Body of pancreas (tissue), 4 donors: Measurements from ENCODE around the gene SYNRG. TPM values are rescaled to one million over a fixed set of nuclear protein-coding genes. Genes with fewer than 3 reads are reported as not detected.

ENCODE experiments used
- ATAC-seq: fragments of 150-250 bp; one replicate; pipeline ENCODE4 v1.9.1; 2016
- DNase-seq, 4 donors: peaks; one replicate each; pipeline ENCODE4 v3.0.0-alpha.2; 2019
- H3K27ac ChIP-seq, 4 donors: fragments of 200-600 bp; sonication (generic); 1 replicate in 3 of 4; 2 replicates in 1 of 4; pipeline versions ENCODE4 v1.5.1 to v1.6.1; 2016 to 2019; ENCODE audit warnings: mild to moderate bottlenecking in 1 of 4, mixed read lengths in 1 of 4, moderate library complexity in 1 of 4
- H3K27me3 ChIP-seq, 2 donors: fragments of 200-600 bp; sonication (generic); one replicate each; pipeline ENCODE4 v1.6.0; 2016; ENCODE audit warnings: mild to moderate bottlenecking in 1 of 2
- H3K36me3 ChIP-seq, 2 donors: fragments of 200-600 bp; sonication (generic); replicated peaks in 1 of 2; 2 replicates each; pipeline ENCODE4 v1.5.1; 2016; ENCODE audit warnings: low read depth in 2 of 2; ENCODE audit not compliant: insufficient read depth in 1 of 2
- H3K4me1 ChIP-seq: fragments of 200-600 bp; sonication (generic); one replicate; pipeline ENCODE4 v1.6.0; 2016
- H3K4me3 ChIP-seq, 2 donors: fragments of 200-600 bp; sonication (generic); 1 replicate in 1 of 2; 2 replicates in 1 of 2; pipeline ENCODE4 v1.5.1; 2016 to 2019
- H3K9me3 ChIP-seq, 3 donors: fragments of 200-600 bp; sonication (generic); 1 replicate in 2 of 3; 2 replicates in 1 of 3; pipeline ENCODE4 v1.5.1; 2016
- CTCF ChIP-seq, 7 experiments: fragments of 450-650 bp in 4 of 7; fragments of 200-600 bp in 3 of 7; sonication (generic) in 3 of 7; IDR thresholded peaks; one replicate each; pipeline ENCODE4 v1.5.1; 2016 to 2019; ENCODE audit warnings: antibody characterized with exemption in 7 of 7
- POLR2A ChIP-seq, 3 donors: fragments of 450-650 bp; IDR thresholded peaks; one replicate each; pipeline ENCODE4 v1.6.1; 2016; ENCODE audit warnings: antibody characterized with exemption in 3 of 3, mild to moderate bottlenecking in 2 of 3
- WGBS, 2 donors: methylation state at CpG; one replicate each; pipeline ENCODE4 v1.1.5; 2017; 5-methylcytosine and 5-hydroxymethylcytosine counted together
- intact Hi-C: fragments of 100-400 bp; cut with DNase I; formaldehyde crosslinking; loops from one replicate; pipeline ENCODE4 v1.15.1; 2023
- total RNA-seq, 2 donors: library from RNA; depleted of rRNA; stranded (reverse); fragments of >200 nt; gene quantifications; one replicate each; pipeline ENCODE4 v1.1.0, GENCODE V29; 2016

The SYNRG gene
- total RNA-seq, 2 donors from 2014 or later: 14.2 to 21.3 TPM

- TF ChIP-seq POLR2A (IDR thresholded peaks at IDR 0.05) (peak; percentile 58 to 82 (median 81)), CTCF (IDR thresholded peaks at IDR 0.05) (no peak)
- WGBS, 2 donors: 0 to 1% methylated on average over 29 to 54 of the region's 100 CpGs
- ATAC-seq (peak; percentile 87), DNase-seq (peak; percentile 82 to 88 (median 84))
- H3K4me1 ChIP-seq: peaks cover 22% of the 10 kb centered on the region
- intact Hi-C loops: loop anchor here (10.0 kb wide), 1 partner anchor 85 kb away; the partner anchor contains the start of genes ACACA and TADA2A
- H3K9me3 ChIP-seq: no peaks in the 10 kb centered on the region
- no peaks in the 10 kb centered on the region for H3K36me3 ChIP-seq
- peak within 1 kb of the TSS; percentile 93 to 98 (median 96) for H3K27ac ChIP-seq
- peak within 1 kb of the TSS; percentile 52 to 79 for H3K4me3 ChIP-seq
- no peaks in the 10 kb centered on the region for H3K27me3 ChIP-seq
Observed at GRCh38 chr17:37489197-37490001, 119.8 kb downstream of the SYNRG start, which contains the start of gene DUSP14. Gene DUSP14 (plus strand): TSS chr17:37489891. CDS start chr17:37512273, 22,382 bp downstream.

DNA sequence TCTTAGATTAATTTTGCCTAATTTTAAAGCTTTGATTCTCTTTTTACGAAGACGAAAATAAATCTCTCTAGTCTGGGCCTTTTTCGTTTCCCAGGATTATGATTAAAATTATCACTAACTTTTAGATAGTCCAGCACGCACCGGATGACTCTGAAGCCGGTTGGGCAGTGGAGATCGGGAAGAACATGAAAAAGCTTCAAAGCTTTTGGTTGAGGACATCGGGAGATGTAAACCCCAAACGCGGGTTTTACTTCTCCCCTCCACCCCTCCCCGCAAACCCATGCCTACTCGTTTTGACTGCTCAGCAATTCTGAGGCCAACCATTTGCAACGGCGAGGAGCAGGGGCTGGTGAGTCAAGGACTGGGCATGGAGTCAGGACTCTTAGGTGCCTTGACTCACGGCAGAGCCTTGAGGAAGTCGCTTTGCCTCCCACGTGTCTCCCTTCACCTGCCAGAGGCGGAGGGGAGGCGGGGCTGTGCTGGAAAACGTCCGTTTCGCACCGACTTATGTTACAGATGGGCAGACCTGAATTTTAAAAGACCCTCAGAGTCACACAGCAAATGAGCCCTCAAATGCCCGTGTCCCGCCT lies 120.5 kb downstream of the SYNRG start:
- Histone ChIP-seq H3K36me3 (no peaks in the 10 kb centered on the region), H3K27me3 (no peaks in the 10 kb centered on the region), H3K27ac (peak overlapping the region; percentile 93 to 98 (median 96)), H3K9me3 (no peaks in the 10 kb centered on the region), H3K4me1 (peaks cover 22% of the 10 kb centered on the region), H3K4me3 (peak overlapping the region; percentile 39 to 79)
- peak in 1 of 3 donors; percentile 58 for TF ChIP-seq POLR2A (IDR thresholded peaks at IDR 0.05)
- no peak for TF ChIP-seq CTCF (IDR thresholded peaks at IDR 0.05)
- intact Hi-C loops: no loop called here
- DNase-seq (peak; percentile 87 to 94 (median 92)), ATAC-seq (peak; percentile 83)
- WGBS, 2 donors: 0 to 1% methylated on average over 20 to 25 of the region's 25 CpGs

- Histone ChIP-seq H3K4me3 (no peak overlapping the region), H3K36me3 (no peaks in the 10 kb centered on the region), H3K27me3 (no peaks in the 10 kb centered on the region), H3K4me1 (peaks cover 22% of the 10 kb centered on the region), H3K9me3 (no peaks in the 10 kb centered on the region), H3K27ac (peak overlapping the region; percentile 93 to 98 (median 96))
- DNase-seq (peak in 1 of 4 donors; percentile 46), ATAC-seq (peak; percentile 36)
- no peak for TF ChIP-seq CTCF (IDR thresholded peaks at IDR 0.05)
- no peak for TF ChIP-seq POLR2A (IDR thresholded peaks at IDR 0.05)
- 28 to 33% methylated on average over 7 of the region's 7 CpGs for WGBS, 2 donors
- intact Hi-C loops: no loop called here
Observed at GRCh38 chr17:37488009-37488604, 121.1 kb downstream of the SYNRG start.

- 81 to 82% methylated on average over 1 of the region's 1 CpG for WGBS, 2 donors
- no peak for DNase-seq
- no peak for TF ChIP-seq CTCF (IDR thresholded peaks at IDR 0.05)
- Histone ChIP-seq H3K9me3 (no peaks in the 10 kb centered on the region), H3K4me1 (peaks cover 18% of the 10 kb centered on the region), H3K36me3 (no peaks in the 10 kb centered on the region), H3K27ac (no peak overlapping the region), H3K27me3 (no peaks in the 10 kb centered on the region), H3K4me3 (no peak overlapping the region)
- ATAC-seq: no peak
- intact Hi-C loops: no loop called here
Observed at GRCh38 chr17:37485938-37486570, 123.2 kb downstream of the SYNRG start.
